ENCODE measurements around the gene SH3GL1.

The SH3GL1 gene

GRCh38 chr19:4313847-4314490 is 86.4 kb downstream of the SH3GL1 start:
- no peak for DNase-seq
